Tibial artery (tissue), 4 donors: ENCODE results near the gene DAPK2.

Experiments used
- DNase-seq, 2 donors: peaks; one replicate each; pipeline ENCODE4 v3.0.0-alpha.2; 2019
- H3K27ac ChIP-seq, 2 donors: fragments of 200-600 bp; sonication (generic) in 1 of 2; 1 replicate in 1 of 2; 2 replicates in 1 of 2; pipeline ENCODE4 v1.5.1; 2018 to 2019; ENCODE audit warnings: mild to moderate bottlenecking in 1 of 2
- H3K27me3 ChIP-seq, 2 donors: fragments of 200-600 bp; sonication (generic) in 1 of 2; one replicate each; pipeline versions ENCODE4 v1.5.1 to v1.6.0; 2016 to 2019
- H3K36me3 ChIP-seq, 3 donors: fragments of 200-600 bp; sonication (generic) in 2 of 3; one replicate each; pipeline ENCODE4 v1.5.1; 2016 to 2019; ENCODE audit warnings: mild to moderate bottlenecking in 2 of 3
- H3K4me1 ChIP-seq, 4 donors: fragments of 200-600 bp; sonication (generic) in 2 of 4; 1 replicate in 3 of 4; 2 replicates in 1 of 4; pipeline ENCODE4 v1.5.1; 2016 to 2019
- H3K4me3 ChIP-seq, 2 donors: fragments of 200-600 bp; sonication (generic) in 1 of 2; 1 replicate in 1 of 2; 2 replicates in 1 of 2; pipeline ENCODE4 v1.5.1; 2018 to 2019; ENCODE audit warnings: mild to moderate bottlenecking in 2 of 2
- H3K9me3 ChIP-seq, 3 donors: fragments of 200-600 bp; sonication (generic) in 1 of 3; one replicate each; pipeline ENCODE4 v1.5.1; 2016 to 2019
- intact Hi-C: fragments of 100-400 bp; cut with DNase I; formaldehyde crosslinking; loops from one replicate; pipeline ENCODE4 v1.15.0; 2023; ENCODE audit warnings: low total_unique reads
- TF ChIP-seq, protein P1 (sequence below), 2 experiments: fragments of 200-600 bp in 1 of 2; fragments of 450-650 bp in 1 of 2; IDR thresholded peaks; one replicate each; pipeline ENCODE4 v1.5.1; 2017 to 2019; ENCODE audit warnings: antibody characterized with exemption in 2 of 2, mild to moderate bottlenecking in 1 of 2, moderate library complexity in 1 of 2

The DAPK2 gene

DNA sequence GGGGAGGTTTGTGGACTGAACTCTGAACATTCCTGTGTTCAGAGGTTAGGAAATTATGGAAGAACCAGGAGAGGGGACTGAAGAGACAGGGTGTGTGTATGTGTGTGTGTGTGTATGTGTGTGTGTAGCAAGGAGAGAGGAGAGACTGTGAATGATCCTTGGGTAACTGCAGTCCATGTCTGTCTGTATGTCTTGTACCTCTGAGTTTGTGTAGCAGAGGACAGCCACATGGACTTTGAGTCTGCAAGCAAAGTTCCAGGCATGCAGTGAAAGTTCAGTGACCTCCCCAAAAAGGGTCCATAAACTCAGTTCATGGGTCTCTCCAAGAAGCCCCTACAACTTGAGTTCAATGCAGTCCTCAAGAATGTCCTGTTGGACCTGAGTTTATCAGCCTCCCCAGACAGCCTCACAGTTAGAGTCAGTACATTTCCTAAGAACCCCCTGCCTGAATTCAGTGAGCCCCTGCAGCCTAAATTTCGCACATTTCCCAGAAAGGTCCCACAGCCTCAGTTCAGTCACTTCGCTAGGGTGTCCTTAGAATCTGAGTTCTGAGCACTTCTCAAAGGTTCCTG lies 184.3 kb downstream of the DAPK2 start:
- no peaks in the 10 kb centered on the region for H3K36me3 ChIP-seq
- no peak overlapping the region for H3K4me3 ChIP-seq
- TF ChIP-seq, protein P1, sequence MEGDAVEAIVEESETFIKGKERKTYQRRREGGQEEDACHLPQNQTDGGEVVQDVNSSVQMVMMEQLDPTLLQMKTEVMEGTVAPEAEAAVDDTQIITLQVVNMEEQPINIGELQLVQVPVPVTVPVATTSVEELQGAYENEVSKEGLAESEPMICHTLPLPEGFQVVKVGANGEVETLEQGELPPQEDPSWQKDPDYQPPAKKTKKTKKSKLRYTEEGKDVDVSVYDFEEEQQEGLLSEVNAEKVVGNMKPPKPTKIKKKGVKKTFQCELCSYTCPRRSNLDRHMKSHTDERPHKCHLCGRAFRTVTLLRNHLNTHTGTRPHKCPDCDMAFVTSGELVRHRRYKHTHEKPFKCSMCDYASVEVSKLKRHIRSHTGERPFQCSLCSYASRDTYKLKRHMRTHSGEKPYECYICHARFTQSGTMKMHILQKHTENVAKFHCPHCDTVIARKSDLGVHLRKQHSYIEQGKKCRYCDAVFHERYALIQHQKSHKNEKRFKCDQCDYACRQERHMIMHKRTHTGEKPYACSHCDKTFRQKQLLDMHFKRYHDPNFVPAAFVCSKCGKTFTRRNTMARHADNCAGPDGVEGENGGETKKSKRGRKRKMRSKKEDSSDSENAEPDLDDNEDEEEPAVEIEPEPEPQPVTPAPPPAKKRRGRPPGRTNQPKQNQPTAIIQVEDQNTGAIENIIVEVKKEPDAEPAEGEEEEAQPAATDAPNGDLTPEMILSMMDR (IDR thresholded peaks at IDR 0.05), result no peak
- DNase-seq, result no peak
- H3K4me1 ChIP-seq, result peaks cover 0 to 3% (median 1%) of the 10 kb centered on the region in 4 donors
- H3K9me3 ChIP-seq, result no peaks in the 10 kb centered on the region
- H3K27ac ChIP-seq, result no peak overlapping the region
- intact Hi-C loops, result no loop called here
- no peaks in the 10 kb centered on the region for H3K27me3 ChIP-seq

- Histone ChIP-seq H3K9me3 (no peaks in the 10 kb centered on the region), H3K27ac (no peak overlapping the region), H3K27me3 (no peaks in the 10 kb centered on the region), H3K4me3 (no peak overlapping the region), H3K36me3 (no peaks in the 10 kb centered on the region), H3K4me1 (peaks cover 0 to 3% (median 1%) of the 10 kb centered on the region in 4 donors)
- intact Hi-C loops, result no loop called here
- no peak for DNase-seq
- TF ChIP-seq, protein P1 (IDR thresholded peaks at IDR 0.05), result no peak
Measured at GRCh38 chr15:63860555-63860954, 185.7 kb downstream of the DAPK2 start.

- H3K4me1 ChIP-seq, result peaks cover 0 to 3% (median 1%) of the 10 kb centered on the region in 4 donors
- no peak overlapping the region for H3K4me3 ChIP-seq
- intact Hi-C loops, result no loop called here
- no peak for DNase-seq
- H3K27ac ChIP-seq, result no peak overlapping the region
- H3K9me3 ChIP-seq, result no peaks in the 10 kb centered on the region
- TF ChIP-seq, protein P1 (IDR thresholded peaks at IDR 0.05), result no peak
- no peaks in the 10 kb centered on the region for H3K27me3 ChIP-seq
- no peaks in the 10 kb centered on the region for H3K36me3 ChIP-seq
Measured at GRCh38 chr15:63860155-63860554, 186.1 kb downstream of the DAPK2 start.

DNA sequence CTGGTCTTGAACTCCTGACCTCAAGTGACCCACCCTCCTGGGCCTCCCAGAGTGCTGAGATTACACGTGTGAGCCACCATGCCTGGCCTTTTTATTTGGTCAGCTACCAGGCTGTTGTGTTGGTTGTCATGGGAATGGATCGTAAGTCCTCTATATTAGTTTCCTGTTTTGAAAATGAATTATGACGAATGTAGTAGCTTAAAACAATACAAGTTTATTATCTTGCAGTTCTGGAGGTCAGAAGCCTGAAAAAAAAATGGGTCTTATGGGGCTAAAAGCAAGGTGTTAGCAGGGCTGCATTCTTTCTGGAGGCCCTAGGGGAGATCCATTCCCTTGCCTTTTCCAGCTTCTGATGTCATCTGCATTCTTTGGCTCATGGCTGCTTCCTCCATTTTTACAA lies 187.4 kb downstream of the DAPK2 start:
- peaks cover 0 to 3% (median 1%) of the 10 kb centered on the region in 4 donors for H3K4me1 ChIP-seq
- TF ChIP-seq, protein P1 (IDR thresholded peaks at IDR 0.05), result no peak
- H3K9me3 ChIP-seq, result no peaks in the 10 kb centered on the region
- intact Hi-C loops, result no loop called here
- no peaks in the 10 kb centered on the region for H3K27me3 ChIP-seq
- DNase-seq, result no peak
- H3K27ac ChIP-seq, result no peak overlapping the region
- no peaks in the 10 kb centered on the region for H3K36me3 ChIP-seq
- no peak overlapping the region for H3K4me3 ChIP-seq

GRCh38 chr15:63858448-63858847 lies 187.8 kb downstream of the DAPK2 start:
- TF ChIP-seq, protein P1 (IDR thresholded peaks at IDR 0.05), result no peak
- Histone ChIP-seq H3K4me1 (peaks cover 0 to 3% (median 1%) of the 10 kb centered on the region in 4 donors), H3K27ac (no peak overlapping the region), H3K4me3 (no peak overlapping the region), H3K36me3 (no peaks in the 10 kb centered on the region), H3K27me3 (no peaks in the 10 kb centered on the region), H3K9me3 (no peaks in the 10 kb centered on the region)
- intact Hi-C loops, result no loop called here
- no peak for DNase-seq

GRCh38 chr15:63857461-63857856 lies 188.8 kb downstream of the DAPK2 start:
- TF ChIP-seq, protein P1 (IDR thresholded peaks at IDR 0.05), result no peak
- H3K4me3 ChIP-seq, result no peak overlapping the region
- DNase-seq, result no peak

More at GRCh38 chr15:63857461-63857856, 188.8 kb downstream of the DAPK2 start:
- Histone ChIP-seq H3K9me3 (no peaks in the 10 kb centered on the region), H3K4me1 (peaks cover 0 to 3% (median 1%) of the 10 kb centered on the region in 4 donors), H3K27me3 (no peaks in the 10 kb centered on the region), H3K36me3 (no peaks in the 10 kb centered on the region), H3K27ac (no peak overlapping the region)
- intact Hi-C loops, result no loop called here
